Amniotic stem cell (primary cell): ENCODE data around the gene CAMTA1.

Source experiments
- DNase-seq: peaks from one replicate; lab custom pipeline; 2025; lab: John Stamatoyannopoulos, UW

The CAMTA1 gene

GRCh38 chr1:7435276-7436055 lies 650.2 kb downstream of the CAMTA1 start:
- no peak for DNase-seq

GRCh38 chr1:7436056-7437005 lies 651.1 kb downstream of the CAMTA1 start:
- no peak for DNase-seq

GRCh38 chr1:7437036-7437435 lies 651.8 kb downstream of the CAMTA1 start:
- no peak for DNase-seq

GRCh38 chr1:7437608-7438395 lies 652.5 kb downstream of the CAMTA1 start:
- no peak for DNase-seq

- DNase-seq, result no peak
Measured at GRCh38 chr1:7438396-7438785, 653.1 kb downstream of the CAMTA1 start.

GRCh38 chr1:7438921-7439655 lies 653.8 kb downstream of the CAMTA1 start:
- no peak for DNase-seq

- DNase-seq, result no peak
Measured at GRCh38 chr1:7440154-7440553, 654.9 kb downstream of the CAMTA1 start.

- no peak for DNase-seq
Measured at GRCh38 chr1:7441143-7441841, 656.0 kb downstream of the CAMTA1 start.

- DNase-seq, result no peak
Measured at GRCh38 chr1:7442036-7442435, 656.8 kb downstream of the CAMTA1 start.

- no peak for DNase-seq
Measured at GRCh38 chr1:7442918-7443317, 657.7 kb downstream of the CAMTA1 start.

- DNase-seq, result no peak
Measured at GRCh38 chr1:7444363-7444762, 659.1 kb downstream of the CAMTA1 start.

GRCh38 chr1:7447093-7447492 lies 661.8 kb downstream of the CAMTA1 start:
- no peak for DNase-seq

- no peak for DNase-seq
Measured at GRCh38 chr1:7447736-7448135, 662.5 kb downstream of the CAMTA1 start.

- DNase-seq, result no peak
Measured at GRCh38 chr1:7448986-7449385, 663.7 kb downstream of the CAMTA1 start.

- DNase-seq, result no peak
Measured at GRCh38 chr1:7449750-7450149, 664.5 kb downstream of the CAMTA1 start.

- no peak for DNase-seq
Measured at GRCh38 chr1:7450838-7451237, 665.6 kb downstream of the CAMTA1 start.

GRCh38 chr1:7453038-7453437 lies 667.8 kb downstream of the CAMTA1 start:
- DNase-seq, result no peak

GRCh38 chr1:7454052-7454815 lies 669.0 kb downstream of the CAMTA1 start:
- no peak for DNase-seq

GRCh38 chr1:7454895-7455784 lies 669.9 kb downstream of the CAMTA1 start:
- DNase-seq, result no peak
